DMS79 treated with DMSO at 0.1 percent for 48 hours (cell line): ENCODE results near the gene CCSAP.
"Not testable (repeated sequence)": the region's sequence is repeated elsewhere in the genome, so short reads cannot be mapped to it uniquely, and the experiment has no call there.

Experiments used
- DNase-seq: peaks from one replicate; lab custom pipeline; 2025; lab: John Stamatoyannopoulos, UW

Gene CCSAP

GRCh38 chr1:229342656-229343569, at the start of gene CCSAP:
TSS of gene CCSAP (minus strand) at chr1:229343047. CDS start at chr1:229342465, 582 bp downstream.
- DNase-seq = peak; percentile 51

GRCh38 chr1:229390130-229390529, 47.3 kb upstream of the CCSAP start:
- DNase-seq = no peak

GRCh38 chr1:229388897-229389580, 46.2 kb upstream of the CCSAP start:
- no peak for DNase-seq

- no peak for DNase-seq
Measured at GRCh38 chr1:229385853-229386456, 43.1 kb upstream of the CCSAP start.

GRCh38 chr1:229384822-229385221, 42.0 kb upstream of the CCSAP start:
- DNase-seq = no peak

- DNase-seq = no peak
Measured at GRCh38 chr1:229383961-229384360, 41.1 kb upstream of the CCSAP start.

- no peak for DNase-seq
Measured at GRCh38 chr1:229383188-229383587, 40.3 kb upstream of the CCSAP start.

GRCh38 chr1:229381234-229381633, 38.4 kb upstream of the CCSAP start:
- no peak for DNase-seq

- no peak for DNase-seq
Measured at GRCh38 chr1:229380536-229381160, 37.8 kb upstream of the CCSAP start.

- DNase-seq = no peak
Measured at GRCh38 chr1:229379846-229380245, 37.0 kb upstream of the CCSAP start.

GRCh38 chr1:229378586-229379367, 35.9 kb upstream of the CCSAP start:
- no peak for DNase-seq

GRCh38 chr1:229378035-229378434, 35.2 kb upstream of the CCSAP start:
- DNase-seq = not testable (repeated sequence)

GRCh38 chr1:229377429-229377828, 34.6 kb upstream of the CCSAP start:
- DNase-seq = no peak

GRCh38 chr1:229376521-229376920, 33.7 kb upstream of the CCSAP start:
- DNase-seq = no peak

- no peak for DNase-seq
Measured at GRCh38 chr1:229374485-229374884, 31.6 kb upstream of the CCSAP start.

- DNase-seq = no peak
Measured at GRCh38 chr1:229373395-229373794, 30.5 kb upstream of the CCSAP start.

GRCh38 chr1:229372251-229372650, 29.4 kb upstream of the CCSAP start:
- DNase-seq = no peak

- DNase-seq = no peak
Measured at GRCh38 chr1:229371624-229372023, 28.8 kb upstream of the CCSAP start.

- peak; percentile 41 for DNase-seq
Measured at GRCh38 chr1:229370601-229371021, 27.8 kb upstream of the CCSAP start.

GRCh38 chr1:229368347-229368746, 25.5 kb upstream of the CCSAP start:
- no peak for DNase-seq

- DNase-seq = no peak
Measured at GRCh38 chr1:229365569-229365968, 22.7 kb upstream of the CCSAP start.
